SHP77 (cell line): ENCODE results near the gene EVI2B.
"Not testable (repeated sequence)": the region's sequence is repeated elsewhere in the genome, so short reads cannot be mapped to it uniquely, and the experiment has no call there.

Experiments
- DNase-seq, 2 experiments: peaks; one replicate each; lab custom pipeline; 2025; lab: John Stamatoyannopoulos, UW

The EVI2B gene

DNA sequence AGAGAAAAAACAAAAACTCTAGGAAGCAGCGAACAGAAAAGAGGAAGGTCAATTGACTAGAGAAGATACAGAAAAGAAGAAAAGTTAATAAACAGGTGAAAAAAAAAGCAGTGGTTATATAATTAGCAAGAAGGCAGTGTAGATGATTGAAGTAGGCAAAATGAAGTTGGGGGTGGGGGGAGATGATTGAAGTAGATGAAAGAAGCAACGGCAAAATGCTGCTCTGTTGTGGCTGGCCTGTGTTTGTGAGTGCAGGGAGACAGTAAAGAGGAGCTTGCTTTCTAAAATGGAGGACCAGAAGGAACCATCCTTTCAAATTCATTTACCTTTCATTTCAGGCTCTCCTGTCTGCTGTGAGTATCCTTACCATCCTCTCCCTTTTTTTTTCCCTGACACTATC is 3.6 kb downstream of the EVI2B start:
- no peak for DNase-seq

DNA sequence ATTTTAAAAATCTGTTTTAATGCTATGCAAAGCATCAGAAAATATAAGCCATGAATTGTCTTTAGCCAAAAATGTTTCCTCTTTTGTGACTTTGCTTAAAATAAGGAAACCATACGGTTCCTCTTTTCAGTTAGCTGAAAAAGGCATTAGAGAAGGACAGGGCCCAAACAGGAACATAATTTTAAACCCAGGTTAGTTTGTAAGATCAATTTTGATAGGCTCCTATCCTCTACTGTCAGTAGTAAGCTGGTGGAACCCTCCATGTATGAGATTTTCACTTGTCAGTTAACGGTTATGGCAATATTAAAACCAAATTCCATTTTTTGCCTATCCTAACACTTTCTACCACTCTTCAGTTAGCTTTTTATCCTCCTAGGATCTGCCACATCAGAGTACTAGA is 4.3 kb downstream of the EVI2B start:
- DNase-seq: no peak

DNA sequence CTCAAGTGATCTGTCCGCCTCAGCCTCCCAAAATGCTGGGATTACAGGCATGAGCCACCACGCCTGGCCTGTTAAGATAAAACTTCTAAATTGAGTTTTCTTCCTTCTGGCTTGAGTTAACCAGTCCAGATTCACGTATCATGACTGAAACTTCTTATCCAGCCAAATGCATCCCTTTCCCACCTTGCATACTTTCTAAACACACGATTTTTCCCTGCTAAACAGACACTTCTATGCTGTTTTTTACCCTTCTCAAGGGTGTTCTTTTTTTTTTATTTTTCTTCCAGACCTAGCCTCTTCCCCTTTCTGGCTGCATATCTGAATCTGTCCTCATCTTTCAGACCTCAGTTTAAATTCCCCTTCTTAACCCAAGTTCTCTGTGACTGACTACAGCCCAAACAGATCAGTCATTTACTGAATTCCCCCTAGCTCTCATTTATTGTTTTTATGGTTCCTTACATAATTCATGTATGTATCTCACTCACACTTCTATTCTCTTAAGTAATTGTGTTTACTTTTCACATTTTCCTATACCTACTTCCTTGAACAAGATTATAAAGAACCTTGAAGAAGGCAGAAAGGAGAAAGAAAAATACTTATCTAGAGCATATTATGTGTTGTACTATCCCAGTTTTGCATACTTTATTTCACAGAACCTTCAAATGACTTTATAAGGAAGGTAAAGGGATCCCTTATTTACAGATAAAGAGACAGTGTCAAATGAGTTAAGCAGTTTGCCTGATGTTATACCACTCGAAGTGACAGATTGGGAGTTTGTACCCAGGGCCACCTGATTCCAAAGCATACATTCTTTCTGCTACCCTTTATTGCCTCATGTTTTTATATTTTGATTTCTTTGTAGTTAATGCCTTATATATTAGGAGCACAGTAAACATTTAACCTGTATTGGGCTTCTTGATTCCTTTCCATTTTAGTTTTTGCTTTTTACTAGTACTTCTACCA is 5.2 kb downstream of the EVI2B start:
- DNase-seq: no peak

DNA sequence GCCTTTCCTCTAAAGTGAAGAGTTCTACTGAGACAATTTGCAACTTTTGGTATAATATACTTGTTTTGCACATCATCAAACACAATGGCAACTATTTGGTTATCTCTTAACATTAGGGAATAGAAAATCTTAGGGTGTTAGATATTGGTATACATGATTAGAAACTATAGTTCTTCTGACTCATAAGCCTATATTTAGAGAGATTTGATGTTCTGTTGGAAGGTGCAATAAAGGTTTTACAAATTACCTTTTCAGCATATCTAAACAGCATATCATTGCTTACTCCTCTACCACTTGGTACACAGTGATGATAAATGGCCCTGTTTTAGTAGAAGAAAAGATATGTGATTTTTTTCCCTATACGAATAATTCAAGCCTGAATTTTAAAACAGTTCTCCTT is 6.2 kb downstream of the EVI2B start:
- DNase-seq: no peak

DNA sequence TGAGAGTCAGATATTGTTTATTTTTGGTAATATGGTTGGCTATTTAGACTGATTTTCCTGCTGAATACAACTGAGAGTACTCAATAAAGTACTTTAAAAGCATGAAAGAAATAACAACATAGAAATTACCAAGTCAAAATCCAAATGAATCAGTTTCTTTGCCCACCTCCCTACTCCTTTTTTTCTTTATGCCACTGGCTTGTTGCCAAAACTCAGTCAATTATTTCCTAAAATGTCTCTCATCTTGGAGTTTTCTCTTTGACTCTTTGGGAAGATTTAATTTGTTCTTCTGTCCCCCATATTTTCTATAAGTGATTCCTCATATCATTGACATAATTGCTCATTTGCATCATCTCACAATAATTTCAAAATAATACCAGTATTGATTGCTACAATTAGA is 14.2 kb downstream of the EVI2B start:
- DNase-seq: no peak

DNA sequence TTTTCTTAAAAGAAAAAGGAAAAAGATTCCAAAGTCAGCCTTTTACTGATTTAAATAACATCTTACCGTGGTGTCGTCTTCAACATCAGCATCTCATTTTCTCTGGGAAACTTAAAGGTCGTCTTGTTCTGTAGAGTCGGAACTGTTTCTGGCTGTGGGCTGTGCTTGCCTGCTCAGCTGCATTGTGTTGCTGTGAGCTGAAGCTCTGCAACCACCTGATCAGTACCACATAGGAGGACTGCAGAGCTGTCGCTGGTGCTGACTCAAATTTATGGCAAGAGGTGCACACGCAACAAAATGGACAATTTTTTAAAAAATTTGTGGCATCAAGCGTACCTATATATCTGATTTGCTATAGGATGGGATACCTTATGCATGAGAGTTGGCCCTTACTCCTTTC is 16.8 kb downstream of the EVI2B start, which contains the start of gene OMG:
TSS of gene OMG (minus strand) at position 150 of the 400 bp plus-strand sequence. CDS start 908 bp downstream, outside the sequence.
- DNase-seq: no peak

DNA sequence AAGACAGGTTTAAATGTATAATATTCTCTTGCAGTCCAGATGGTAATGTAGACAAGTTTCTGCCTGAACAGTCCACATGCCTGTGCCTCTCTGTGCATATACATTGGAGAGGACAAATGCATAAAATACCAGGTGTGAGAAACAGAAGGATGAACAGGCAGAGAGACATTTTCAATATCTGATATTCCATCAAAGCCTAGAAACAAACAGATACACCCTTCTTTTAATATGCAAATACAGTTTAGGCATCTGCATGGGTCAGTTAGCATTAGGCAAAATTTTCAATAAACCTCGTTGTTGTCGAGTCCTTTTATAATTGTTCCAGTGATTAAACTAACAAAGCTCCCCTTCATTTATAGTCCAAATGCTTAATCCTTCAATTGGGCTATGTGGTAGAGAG is 17.7 kb downstream of the EVI2B start:
- DNase-seq: no peak

DNA sequence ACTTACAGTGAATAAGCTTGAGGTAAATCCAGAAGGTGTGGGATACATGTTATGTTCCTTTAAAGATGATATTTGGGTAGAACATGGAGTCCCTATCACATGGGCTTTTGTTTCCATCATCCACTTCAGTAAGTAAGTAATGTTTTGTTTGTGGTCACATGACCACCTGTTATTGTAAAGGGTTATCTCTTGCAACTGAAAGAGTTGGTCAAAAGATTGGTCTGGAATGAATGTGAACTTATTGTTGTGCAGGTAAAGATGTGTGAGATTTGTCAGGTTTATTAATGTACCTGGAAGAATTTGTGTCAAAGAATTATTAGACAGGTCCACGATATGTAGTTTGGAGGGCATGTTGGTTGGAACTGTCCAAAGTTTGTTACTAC is 18.4 kb downstream of the EVI2B start:
- DNase-seq: no peak

DNA sequence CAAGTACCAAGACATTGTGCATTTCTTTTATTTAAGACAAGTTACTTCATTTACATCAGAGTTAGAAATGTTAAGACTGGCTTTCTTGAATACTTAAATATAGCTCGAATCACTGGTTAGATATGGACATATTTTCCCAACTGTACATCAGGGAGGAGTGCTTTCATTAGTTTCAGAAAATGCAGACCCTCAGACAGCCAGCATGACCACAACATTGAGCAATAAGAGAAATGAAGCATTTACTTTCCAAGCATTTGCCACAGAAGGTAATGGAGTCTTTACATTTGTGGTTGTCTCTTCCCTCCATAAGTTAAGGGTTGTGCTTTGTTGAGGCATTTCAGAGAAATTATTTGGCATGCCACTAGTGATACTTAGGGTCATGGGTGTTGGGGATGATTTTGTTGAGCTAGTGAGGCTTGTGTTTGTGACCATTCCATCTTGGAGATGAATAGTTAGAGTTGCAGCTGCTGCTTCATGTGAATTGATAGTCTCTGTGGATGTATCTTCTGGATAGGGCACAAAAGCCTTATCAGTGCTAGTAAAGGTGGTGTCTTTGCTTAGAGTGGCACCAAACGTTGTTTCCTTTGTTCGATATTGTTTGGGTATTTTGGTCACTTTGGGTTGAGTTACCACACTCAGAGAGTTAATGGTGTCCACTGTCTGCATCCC is 18.9 kb downstream of the EVI2B start:
- DNase-seq: no peak

DNA sequence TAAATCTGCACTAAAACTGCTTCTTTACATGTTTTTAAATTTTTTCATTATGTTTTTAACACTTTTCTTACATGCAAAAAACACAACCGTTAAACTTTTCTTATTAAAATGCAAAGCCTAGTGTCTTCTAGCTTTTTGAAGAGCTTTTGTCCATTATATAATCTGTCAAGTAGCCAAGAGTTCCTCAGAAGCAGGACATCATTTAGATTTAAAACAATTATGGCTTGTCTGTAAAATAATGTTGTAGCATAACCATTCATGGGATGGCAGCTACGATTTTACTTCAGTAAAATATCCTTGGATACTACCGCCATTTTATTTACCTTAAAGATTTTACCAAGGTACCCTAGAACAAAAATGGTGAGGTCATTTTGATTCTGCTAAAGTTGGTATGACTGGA is 19.6 kb downstream of the EVI2B start:
- DNase-seq: no peak

DNA sequence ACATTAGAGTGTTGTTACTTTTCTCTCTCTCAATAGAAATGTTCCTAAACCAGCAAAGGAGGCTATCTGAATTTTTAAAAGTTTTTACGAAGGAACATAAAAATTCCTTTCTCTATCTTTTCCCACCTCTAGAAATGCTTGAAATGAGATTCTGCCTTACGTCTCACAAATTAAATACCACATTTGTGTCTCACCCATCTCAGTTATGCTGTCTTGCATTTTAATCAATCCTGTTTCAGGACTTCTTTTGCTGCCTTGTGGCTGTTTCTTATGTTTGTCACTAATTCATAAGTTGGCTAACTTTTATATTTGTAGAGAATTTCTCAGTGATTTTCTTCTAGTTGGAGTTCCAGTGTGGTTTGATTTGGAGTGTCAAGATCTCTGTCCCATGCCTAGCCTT is 20.3 kb downstream of the EVI2B start:
- no peak for DNase-seq

DNA sequence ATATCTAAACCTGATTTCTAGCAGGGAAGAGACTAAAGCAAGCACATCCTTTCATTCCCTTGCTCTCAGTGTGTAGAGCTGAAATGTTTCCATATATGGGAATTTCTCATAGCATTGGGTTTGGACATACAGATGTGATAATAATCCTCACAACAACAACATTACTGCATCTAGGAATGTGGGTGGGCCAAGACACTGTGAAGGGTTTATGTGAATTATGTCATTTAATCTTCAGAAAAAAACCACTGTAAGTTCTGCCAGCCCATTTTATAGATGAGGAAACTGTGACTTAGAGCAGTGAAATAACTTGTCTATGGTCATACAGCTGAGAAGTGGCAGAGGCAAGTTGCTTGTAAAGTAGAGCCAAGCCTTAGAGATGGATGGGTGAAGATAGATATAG is 22.0 kb downstream of the EVI2B start:
- no peak for DNase-seq

DNA sequence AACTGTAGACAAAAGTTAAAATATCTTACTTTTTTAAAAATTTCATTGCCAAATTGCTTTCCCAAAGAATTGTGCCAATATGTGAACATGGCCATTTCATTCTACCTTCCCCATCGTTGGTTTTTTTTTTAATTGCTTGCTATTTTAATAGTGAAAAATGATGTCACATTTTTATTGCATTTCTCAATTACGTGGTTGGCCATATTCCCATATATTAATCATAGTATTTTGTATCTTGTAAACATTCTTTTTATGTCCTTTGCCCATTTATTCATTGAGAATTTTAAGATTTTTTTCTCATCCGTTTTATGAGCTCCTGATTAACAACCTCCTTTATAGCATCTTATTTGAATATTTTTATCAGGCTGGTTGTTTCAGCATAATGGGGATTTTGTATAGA is 24.1 kb downstream of the EVI2B start:
- no peak for DNase-seq

DNA sequence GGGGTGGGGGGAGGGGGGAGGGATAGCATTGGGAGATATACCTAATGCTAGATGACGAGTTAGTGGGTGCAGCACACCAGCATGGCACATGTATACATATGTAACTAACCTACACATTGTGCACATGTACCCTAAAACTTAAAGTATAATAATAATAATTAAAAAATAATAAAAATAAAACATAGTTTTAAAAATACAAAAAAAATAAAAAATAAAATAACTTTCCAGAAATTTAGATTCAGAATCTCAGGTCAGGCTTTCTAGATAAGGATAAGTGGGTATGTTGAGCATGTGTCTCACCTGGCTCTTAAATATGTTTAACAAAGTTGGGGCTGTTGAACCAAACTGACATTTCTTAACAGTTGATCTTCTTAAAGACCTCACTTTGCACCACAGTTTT is 25.9 kb downstream of the EVI2B start:
- DNase-seq: not testable (repeated sequence)

DNA sequence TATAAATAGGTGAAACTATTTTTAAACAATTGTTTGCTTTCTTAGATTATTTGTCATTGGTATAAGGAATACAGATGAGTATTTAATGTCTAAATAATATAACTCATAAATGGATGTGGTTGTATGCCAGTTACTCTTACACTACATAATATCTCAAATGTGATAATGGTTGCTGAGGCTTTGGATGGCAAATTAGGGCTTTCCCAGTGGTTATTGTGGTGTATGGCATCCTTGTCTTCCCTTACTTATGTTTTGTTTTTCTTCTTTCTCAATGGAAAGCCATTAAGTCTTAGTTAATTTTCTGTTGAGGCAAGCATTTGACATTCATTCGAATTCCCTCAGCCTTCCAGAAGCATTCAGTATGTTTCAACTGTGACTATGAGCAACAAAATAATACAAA is 27.3 kb downstream of the EVI2B start:
- DNase-seq: no peak

DNA sequence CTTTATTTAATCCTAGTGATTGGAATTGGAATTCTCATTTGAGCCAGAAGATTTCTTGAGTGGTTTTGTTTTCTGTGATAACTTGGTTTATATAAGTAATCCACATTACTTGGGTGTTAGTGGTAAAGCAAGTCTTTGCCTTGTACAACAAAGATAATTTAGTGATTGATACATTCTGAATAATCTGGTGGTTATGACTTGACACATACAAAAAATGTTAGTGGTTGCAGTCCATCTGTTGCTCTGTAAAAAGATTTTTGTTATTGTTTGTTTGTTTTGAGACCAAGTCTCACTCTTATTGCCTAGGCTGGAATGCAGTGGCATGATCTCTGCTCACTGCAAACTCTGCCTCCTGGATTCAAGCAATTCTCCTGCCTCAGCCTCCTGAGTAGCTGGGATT is 30.0 kb downstream of the EVI2B start:
- DNase-seq: no peak

DNA sequence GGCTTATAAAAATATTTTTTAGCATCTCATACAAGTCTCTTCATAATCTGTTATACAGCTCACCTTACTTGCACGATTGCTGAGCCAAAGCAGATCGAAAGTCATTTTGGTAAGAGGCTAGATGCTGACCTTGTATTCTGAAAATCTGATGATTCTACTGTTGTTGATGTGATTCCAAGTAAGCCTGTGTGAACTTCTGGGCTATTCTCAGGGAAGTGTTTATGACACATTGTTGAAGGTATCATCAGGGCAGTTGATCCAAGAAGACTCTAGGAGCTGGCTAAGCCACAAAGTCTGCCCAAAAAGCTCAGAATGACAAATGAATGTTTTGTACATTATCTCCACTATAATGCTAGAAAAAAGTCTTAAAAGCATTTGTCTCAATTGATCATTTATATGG is 32.8 kb downstream of the EVI2B start:
- DNase-seq: no peak

DNA sequence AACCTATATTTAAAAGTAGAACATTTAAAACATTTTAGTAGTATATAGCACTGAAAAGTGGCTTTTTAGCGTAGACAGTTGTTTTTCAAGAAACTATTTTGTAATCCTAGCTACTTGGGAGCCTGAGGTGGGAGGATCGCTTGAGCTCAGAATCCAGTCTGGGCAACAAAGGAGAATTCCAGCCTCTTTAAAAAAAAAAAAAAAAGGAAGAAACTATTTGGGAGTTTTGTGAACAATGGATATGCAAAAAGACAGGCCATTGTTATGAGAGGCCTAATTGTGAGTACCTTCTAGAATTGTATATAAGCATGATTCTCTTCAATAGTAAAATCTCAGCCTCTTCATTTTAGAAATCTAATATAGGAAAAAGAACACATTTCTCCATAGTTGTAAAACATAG is 34.5 kb downstream of the EVI2B start:
- DNase-seq: no peak

DNA sequence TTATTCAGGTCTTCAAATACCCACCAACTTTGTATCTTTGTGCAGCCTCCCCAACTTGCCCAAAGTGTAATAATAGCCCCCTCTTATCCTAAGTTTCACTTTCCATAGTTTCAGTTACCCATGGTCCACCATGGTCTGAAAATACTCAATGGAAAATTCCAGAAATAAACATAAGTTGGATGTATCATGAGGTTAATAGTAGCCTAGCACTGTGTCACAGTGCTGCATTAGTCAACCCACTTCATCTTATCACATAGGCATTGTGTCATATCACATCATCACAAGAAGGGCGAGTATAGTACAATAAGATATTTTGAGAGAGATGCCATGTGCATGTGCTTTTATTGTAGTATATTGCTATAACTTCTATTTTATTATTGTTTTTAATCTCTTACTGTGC is 38.7 kb downstream of the EVI2B start:
- no peak for DNase-seq

DNA sequence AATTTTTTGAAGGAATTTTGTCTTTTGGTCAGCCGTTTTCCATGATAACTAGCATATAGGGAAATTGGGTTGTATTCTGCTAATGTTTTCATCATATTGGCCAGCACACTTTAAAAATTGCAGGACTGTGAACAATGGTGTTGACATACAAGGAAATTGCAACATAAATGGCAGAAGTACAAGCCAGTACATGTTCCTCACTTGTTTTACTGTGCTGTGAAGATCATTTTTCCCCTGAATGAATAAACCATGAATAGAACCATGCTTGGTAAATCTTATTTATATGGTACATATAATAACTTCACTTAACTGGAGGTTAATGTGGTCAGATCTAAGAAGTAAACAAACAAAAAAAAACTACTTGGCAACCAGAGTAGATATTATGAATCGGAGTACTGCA is 39.6 kb downstream of the EVI2B start:
- no peak for DNase-seq

DNA sequence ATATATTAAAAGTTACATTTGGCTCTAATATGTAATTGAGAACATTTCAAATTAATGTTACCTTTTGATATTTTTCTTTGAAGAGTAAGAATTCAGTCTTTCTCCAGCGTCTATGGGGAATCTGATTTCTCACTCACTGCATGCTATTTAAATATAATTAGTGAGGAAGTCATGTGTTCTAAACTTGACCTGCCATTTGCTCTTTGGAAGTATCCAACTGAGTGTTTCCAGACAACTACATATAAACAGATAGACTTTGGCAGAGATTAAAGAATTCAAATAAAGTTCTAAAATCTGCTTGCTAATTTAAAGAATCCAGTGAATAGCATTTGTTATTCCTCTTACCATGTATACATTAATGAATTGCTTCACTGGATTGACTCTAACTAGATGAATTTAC is 40.3 kb downstream of the EVI2B start:
- DNase-seq: no peak

DNA sequence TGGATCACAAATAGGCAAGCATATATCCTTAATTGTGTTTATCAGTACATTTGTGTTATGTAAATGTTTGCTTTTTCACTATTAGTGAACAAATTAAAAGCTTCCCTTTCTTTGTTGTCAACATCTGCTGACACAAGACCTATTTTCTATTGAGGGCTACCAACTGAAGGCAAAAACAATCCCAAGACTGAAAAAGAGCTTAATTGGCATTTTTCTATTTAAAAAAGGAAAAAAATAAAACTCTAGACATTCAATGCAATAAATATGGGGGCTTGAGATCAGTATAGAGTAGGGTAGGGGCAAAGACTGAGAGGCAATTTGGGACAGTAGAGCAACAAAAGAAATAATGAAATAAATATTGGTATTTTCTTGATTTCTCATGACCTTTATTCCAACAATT is 41.1 kb downstream of the EVI2B start:
- no peak for DNase-seq

DNA sequence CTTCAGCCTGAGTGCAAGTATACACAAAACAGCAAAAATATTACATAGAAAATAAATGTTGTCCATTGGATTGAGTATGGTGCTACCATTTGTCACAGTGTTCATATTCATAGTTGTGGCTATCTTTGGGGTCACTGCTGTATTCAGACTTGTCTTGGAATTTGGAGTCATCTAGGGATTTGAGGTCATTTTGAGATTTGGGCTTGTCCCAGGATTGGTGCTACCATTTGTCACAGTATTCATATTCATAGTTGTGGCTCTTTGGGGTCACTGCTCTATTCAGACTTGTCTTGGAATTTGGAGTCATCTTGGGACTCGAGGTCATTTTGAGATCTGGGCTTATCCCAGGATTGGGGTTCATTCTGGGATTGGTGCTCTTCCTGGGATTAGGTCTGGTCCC is 41.6 kb downstream of the EVI2B start:
- DNase-seq: no peak

DNA sequence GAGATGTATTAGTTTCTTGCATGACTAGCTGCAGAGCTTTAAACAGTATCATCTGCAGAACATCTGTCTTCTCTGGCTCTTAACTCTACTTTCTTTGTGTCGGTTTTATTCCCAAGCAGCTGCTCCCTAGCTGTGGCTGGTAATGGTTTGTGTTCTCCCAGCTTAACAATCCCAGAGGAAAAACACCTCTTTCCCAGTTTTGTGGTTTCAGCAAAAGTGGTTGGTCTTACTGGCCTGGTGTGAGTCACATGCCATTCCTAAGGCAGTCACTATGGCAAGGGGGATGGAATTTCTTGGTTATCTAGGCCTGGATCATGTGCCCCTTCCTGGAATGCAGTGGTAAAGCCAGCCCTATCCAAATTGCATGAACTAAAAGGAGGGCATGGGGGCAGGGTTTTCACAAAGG is 44.3 kb downstream of the EVI2B start:
- no peak for DNase-seq
